ENCODE measurements around the gene ITCH.
"Not testable (repeated sequence)": the region's sequence is repeated elsewhere in the genome, so short reads cannot be mapped to it uniquely, and the experiment has no call there.

ITCH gene

GRCh38 chr20:34370062-34370461, 7.0 kb downstream of the ITCH start:
- DNase-seq (ENCODE audit: low read depth in 2 of 2) = no peak
- H3K4me3 ChIP-seq (replicated peaks in 1 of 2; ENCODE audit: low read depth in 2 of 2, low read length in 2 of 2) = no peak overlapping the region
- no peak for TF ChIP-seq CTCF (IDR thresholded peaks at IDR 0.05; ENCODE audit: low read depth, low read length)

DNA sequence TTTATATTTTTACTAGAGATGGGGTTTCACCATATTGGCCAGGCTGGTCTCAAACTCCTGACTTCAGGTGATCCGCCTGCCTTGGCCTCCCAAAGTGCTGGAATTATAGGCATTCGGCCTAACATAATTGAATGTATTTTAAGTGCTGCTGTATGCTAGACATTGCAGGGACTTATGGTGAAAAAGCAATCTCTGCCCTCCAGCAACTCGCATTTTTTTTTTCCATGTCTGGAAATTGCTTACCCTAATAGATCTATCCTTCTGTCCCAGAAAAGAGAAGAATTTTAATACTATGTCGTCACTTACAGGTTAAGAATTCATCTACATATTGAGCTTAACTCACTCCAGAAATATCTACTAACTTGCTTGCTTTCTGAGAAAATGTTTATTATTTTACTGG, 10.4 kb downstream of the ITCH start:
- no peak for DNase-seq (ENCODE audit: low read depth in 2 of 2)
- TF ChIP-seq CTCF (IDR thresholded peaks at IDR 0.05; ENCODE audit: low read depth, low read length) = no peak
- H3K4me3 ChIP-seq (replicated peaks in 1 of 2; ENCODE audit: low read depth in 2 of 2, low read length in 2 of 2) = no peak overlapping the region

DNA sequence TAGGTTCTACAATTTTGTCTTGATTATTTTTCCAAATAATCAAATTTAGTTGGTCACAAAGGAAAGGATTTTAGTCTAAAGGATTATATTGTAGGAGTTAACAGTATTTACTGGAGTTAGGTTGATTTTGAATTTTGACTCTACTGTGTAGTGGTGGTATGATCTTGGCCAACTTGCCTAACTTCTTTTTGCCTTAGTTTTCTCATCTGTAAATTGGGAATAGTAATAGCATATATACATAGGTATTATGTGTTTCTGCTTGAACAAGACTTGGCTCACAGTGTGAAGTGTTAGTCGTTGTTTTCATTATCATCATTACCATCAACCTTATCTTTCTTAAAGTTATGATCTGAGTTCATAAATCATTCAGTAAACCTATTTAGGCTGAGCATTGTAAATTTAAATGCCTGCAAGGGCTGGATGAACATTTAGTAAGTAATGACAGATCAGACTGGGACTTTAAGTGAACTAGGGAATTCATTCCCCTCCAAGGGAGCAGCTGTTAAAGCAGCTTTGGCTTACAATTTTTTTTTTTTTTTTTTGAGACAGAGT, 11.2 kb downstream of the ITCH start:
- no peak for TF ChIP-seq CTCF (IDR thresholded peaks at IDR 0.05; ENCODE audit: low read depth, low read length)
- DNase-seq (ENCODE audit: low read depth in 2 of 2) = no peak

DNA sequence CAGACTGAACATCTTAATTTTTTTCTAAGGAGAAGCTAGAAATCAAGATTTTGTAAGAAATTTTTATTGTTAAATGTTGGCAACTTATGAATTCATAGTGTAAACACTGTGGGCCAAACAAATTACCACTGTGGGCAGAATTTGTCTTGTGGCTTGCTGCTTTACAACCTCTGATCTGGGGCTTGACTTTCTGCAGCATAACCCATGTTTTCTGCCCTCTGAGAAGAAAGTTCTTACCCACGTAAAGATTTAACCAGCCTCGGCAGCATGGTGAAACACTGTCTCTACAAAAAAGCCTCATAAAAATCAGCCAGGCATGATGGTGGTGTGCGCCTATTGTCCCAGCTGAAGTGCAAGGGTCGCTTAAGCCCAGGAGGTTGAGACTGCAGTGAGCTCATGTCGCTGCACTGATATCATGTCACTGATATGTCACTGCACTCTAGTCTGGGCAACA, 12.9 kb downstream of the ITCH start:
- H3K4me3 ChIP-seq (replicated peaks in 1 of 2; ENCODE audit: low read depth in 2 of 2, low read length in 2 of 2) = no peak overlapping the region
- TF ChIP-seq CTCF (IDR thresholded peaks at IDR 0.05; ENCODE audit: low read depth, low read length) = no peak
- DNase-seq (ENCODE audit: low read depth in 2 of 2) = no peak

More for the DNA sequence above, 11.2 kb downstream of the ITCH start:
- H3K4me3 ChIP-seq (replicated peaks in 1 of 2; ENCODE audit: low read depth in 2 of 2, low read length in 2 of 2) = no peak overlapping the region

DNA sequence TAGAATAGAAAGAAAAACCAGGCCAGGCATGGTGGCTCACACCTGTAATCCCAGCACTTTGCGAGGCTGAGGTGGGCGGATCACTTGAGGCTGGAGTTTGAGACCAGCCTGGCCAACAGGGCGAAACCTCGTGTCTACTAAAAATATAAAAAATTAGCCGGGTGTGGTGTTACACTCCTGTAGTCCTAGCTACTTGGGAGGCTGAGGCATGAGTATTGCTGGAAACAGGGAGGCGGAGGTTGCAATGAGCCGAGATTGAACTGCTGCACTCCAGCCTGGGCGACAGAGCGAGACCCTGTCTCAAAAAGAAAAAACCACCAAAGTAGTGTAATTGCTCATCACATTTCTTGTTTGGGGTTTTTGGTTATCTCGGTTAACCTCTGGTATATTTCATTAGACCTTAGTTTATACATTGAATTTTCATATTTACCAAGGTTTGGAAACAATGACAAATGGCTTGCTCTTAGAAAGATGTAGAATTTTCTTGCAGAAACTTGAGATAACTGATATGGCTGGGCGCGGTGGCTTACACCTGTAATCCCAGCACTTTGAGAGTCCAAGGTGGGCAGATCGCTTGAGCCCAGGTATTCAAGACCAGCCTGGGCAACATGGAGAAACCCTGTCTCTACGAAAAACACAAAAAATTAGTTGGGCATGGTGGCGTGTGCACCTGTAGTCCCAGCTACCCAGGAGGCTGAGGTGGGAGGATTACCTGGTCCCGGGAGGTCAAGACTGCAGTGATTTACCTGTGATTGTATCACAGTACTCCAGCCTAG, 14.2 kb downstream of the ITCH start:
- no peak overlapping the region for H3K4me3 ChIP-seq (replicated peaks in 1 of 2; ENCODE audit: low read depth in 2 of 2, low read length in 2 of 2)
- no peak for DNase-seq (ENCODE audit: low read depth in 2 of 2)
- no peak for TF ChIP-seq CTCF (IDR thresholded peaks at IDR 0.05; ENCODE audit: low read depth, low read length)

GRCh38 chr20:34382174-34382573, 19.1 kb downstream of the ITCH start:
- H3K4me3 ChIP-seq (replicated peaks in 1 of 2; ENCODE audit: low read depth in 2 of 2, low read length in 2 of 2) = no peak overlapping the region
- no peak for TF ChIP-seq CTCF (IDR thresholded peaks at IDR 0.05; ENCODE audit: low read depth, low read length)
- no peak for DNase-seq (ENCODE audit: low read depth in 2 of 2)

GRCh38 chr20:34382877-34383455, 19.9 kb downstream of the ITCH start:
- not testable (repeated sequence) for DNase-seq (ENCODE audit: low read depth in 2 of 2); H3K4me3 ChIP-seq (replicated peaks in 1 of 2; ENCODE audit: low read depth in 2 of 2, low read length in 2 of 2)

Data from cardiac fibroblast (primary cell).